Measurements from ENCODE around the gene RNF167.

The RNF167 gene

DNA sequence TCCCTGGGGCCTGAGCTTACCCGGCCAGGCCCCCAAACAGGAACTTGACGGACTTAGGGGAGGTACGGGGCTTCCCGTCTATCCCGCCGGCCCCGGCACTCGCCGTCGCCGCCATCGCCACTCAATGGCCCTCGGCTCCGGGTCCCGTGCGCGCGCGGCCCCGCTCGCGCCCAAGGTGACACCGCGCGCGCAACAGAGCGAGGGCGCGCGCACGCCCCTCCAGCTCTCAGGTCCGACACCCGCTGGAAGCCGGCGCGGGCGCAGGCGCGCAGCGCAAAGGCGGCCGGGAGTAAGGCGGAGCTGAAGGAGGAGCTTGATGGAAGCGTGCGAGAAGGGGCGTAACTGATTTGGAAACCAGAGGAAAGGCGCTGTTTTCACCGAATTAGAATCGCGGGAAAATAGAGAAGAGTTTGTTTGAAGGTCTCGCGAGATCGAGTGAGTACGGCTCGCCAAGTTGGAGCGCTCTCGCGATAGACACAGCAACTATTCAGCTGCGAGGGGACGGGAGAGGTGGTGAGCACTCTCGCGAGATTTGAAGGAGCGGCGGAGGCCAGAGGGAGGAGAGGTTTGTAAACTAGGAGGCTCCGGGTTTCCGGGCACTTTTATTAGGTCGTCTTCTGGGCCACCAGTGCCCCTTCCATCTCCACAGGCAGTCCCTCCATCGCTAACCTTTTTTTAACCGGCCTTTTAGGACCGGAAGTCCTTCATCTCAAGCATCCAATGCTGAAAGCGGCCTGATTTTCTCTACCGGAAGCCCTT lies at the start of gene RNF167, which contains the start of gene SLC25A11:
RNF167 (plus strand) TSS at position 473 of the 759 bp plus-strand sequence. CDS start 642 bp downstream, outside the sequence.
SLC25A11 (minus strand) TSS at position 251 of the 759 bp plus-strand sequence; CDS start at position 115, 136 bp downstream.
- peak; percentile 93 to 99 for DNase-seq

DNA sequence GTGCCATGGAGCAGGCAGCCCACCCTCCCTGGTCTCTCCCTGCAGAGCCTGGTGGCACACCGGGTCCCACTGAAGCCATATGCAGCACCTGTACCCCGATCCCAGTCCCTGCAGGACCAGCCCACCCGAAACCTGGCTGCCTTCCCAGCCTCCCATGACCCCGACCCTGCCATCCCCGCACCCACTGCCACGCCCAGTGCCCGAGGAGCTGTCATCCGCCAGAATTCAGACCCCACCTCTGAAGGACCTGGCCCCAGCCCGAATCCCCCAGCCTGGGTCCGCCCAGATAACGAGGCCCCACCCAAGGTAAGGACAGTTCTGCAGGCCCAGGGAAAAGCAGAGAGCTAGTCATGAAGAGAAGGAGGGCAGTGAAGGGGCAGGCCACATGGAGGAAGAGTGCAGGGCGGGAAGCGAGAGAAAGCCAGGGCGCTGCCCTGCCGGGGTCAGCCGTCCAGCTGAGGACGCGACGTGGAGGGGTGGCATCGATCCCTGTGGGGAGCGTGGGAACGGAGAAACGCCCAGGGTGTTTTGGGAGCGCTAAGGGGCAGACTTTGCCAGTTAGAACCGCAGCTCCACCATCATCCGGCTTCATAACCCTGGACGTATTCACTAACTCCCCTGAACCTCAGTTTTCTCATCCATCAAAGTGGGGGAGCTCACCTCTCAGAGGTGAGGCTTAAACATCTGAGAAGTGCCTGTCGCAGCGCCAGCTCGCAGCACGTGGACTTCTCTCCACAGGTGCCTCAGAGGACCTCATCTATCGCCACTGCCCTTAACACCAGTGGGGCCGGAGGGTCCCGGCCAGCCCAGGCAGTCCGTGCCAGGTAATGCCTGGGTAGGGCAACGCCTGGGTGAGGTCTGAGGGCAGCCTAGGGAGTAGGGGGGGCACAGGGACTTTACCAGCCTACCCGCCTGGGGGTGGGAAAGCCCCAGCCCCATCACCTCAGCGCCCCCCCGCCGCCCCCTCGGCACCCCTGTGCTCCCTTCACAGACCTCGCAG lies 48.4 kb upstream of the RNF167 start:
- no peak for DNase-seq

DNA sequence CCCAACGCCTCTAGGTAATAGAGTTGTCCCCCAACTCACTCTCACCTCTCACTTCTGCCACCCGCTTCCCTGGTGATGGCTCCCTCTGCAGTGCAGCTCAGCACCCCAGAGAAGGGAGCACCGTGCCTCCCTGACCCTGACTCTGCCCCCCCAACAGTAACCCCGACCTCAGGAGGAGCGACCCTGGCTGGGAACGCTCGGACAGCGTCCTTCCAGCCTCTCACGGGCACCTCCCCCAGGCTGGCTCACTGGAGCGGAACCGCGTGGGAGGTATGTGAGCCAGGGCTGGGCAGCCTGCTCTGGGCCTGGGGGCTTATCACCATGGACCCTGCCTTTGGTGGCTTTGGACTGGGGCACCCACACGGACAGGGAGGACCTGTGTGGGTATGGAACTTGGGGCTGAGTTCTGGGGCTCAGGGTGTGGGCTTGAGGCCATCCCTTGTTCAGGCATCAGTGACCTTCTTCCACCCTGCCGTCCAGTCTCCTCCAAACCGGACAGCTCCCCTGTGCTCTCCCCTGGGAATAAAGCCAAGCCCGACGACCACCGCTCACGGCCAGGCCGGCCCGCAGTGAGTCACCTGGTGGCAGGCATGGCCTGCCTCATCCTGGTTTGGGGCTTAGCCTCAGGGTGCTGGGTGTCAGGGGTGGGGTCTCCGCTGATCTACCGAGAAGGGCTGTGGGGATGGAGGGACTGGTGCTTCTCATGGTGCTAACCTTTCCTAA lies 47.4 kb upstream of the RNF167 start:
- no peak for DNase-seq

GRCh38 chr17:4893272-4893671 lies 46.8 kb upstream of the RNF167 start:
- DNase-seq = no peak

DNA sequence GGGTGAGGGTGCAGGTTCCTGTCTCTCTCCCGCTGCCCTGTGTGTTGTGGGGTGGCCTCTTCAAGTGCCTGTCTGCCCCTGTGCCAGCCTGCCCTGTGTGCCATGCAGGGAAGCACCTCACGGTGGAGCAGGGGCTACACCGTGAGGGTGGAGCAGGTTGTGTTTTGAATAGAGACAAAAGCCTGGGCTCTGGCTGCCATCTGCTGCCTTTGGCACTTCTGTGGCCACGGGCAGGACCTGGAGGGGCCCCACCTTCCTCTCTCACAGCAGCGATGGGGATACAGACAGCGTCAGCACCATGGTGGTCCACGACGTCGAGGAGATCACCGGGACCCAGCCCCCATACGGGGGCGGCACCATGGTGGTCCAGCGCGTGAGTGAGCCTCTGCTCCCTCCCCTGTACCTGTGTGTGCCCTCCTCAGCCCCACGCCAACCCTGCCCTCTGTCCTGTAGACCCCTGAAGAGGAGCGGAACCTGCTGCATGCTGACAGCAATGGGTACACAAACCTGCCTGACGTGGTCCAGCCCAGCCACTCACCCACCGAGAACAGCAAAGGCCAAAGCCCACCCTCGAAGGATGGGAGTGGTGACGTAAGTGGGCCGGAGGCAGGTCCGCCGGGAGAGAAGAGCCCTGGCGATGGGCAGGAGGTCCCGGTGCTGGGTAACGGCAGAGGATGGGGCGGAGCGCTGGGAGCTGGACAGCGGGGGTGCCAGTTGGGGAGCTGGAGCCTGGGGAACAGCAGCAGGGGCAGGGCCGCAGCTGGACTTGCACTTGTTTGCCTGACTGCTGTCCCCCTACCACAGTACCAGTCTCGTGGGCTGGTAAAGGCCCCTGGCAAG lies 46.1 kb upstream of the RNF167 start:
- no peak for DNase-seq

- DNase-seq = no peak
Measured at GRCh38 chr17:4895121-4895520, 44.9 kb upstream of the RNF167 start.

- DNase-seq = no peak
Measured at GRCh38 chr17:4895657-4896331, 44.3 kb upstream of the RNF167 start.

- DNase-seq = no peak
Measured at GRCh38 chr17:4896332-4897197, 43.5 kb upstream of the RNF167 start.

DNA sequence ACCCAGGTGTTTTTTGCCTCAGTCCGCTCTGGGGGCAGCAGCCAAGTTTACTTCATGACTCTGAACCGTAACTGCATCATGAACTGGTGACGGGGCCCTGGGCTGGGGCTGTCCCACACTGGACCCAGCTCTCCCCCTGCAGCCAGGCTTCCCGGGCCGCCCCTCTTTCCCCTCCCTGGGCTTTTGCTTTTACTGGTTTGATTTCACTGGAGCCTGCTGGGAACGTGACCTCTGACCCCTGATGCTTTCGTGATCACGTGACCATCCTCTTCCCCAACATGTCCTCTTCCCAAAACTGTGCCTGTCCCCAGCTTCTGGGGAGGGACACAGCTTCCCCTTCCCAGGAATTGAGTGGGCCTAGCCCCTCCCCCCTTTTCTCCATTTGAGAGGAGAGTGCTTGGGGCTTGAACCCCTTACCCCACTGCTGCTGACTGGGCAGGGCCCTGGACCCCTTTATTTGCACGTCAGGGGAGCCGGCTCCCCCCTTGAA lies 42.8 kb upstream of the RNF167 start:
- DNase-seq = no peak

DNA sequence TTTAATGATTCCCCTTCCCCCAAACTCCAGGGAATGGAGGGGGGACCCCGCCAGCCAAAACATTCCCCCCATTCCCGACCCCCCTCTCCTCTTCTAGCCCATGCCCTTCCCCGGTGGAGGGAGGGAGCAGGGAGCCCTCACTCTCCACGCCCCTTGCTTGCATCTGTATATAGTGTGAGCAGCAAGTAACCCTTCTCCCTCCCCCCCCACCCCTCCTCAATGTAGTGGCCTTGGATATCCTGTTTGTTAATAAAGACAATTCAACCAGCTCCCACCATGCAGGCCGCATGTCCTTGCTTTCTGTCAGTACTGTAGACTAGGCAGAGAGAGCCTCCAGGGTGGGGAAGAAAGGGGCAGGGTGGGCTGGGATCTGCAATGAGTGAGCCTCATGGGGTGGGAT lies 42.3 kb upstream of the RNF167 start:
- no peak for DNase-seq

- no peak for DNase-seq
Measured at GRCh38 chr17:4898351-4898750, 41.7 kb upstream of the RNF167 start.

DNA sequence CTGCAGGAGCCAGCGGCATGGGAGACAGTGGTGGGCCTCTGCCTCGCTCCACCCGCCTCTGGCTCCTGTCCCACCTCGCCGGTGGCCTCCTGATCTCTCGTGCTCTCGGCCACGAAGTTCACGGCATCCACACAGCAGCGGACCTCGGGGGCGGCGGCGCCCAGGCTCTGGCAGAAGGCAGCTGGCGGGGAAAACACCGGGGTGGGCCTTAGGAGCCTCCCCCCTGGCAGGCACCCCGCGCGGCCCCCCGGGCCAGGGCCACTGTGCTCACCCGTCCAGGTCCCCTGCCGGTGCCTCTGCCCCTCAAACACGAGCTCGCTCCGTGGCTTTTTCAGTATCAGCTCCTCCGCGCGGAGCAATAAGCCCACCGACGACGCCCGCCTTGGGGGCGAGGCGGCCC lies 41.1 kb upstream of the RNF167 start:
- no peak for DNase-seq

- DNase-seq = no peak
Measured at GRCh38 chr17:4899341-4900230, 40.5 kb upstream of the RNF167 start, which contains the start of gene C17orf107. C17orf107 (plus strand) TSS chr17:4899536; CDS start chr17:4899763, 227 bp downstream.

GRCh38 chr17:4900231-4901107 lies 39.6 kb upstream of the RNF167 start:
- DNase-seq = no peak

DNA sequence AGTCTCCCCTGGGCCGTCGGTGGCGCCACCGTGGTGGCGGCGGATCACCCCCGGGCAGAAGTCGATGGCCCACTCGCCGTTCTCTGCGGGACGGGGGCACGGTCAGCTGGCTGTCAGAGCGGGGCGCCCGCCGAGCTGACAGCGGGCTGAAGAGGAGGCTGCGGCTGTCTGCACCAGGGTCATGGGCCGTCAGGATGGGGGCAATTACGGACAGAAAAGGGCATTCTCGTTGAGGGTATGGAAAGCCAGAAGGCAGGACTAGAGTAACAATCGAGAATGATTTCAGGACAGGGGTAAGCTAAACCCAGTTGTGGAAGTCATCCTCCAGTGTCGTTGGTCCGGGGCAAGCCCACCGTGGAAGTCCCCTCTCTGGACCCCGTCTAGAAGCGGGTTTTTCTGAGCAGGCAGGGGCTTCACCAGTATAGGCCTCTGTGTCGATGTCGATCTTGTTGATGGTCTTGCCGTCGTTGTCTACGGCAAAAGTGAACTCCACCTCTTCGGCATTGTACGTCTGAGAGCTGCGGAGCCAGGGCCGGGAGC lies 38.9 kb upstream of the RNF167 start:
- no peak for DNase-seq

- DNase-seq = no peak
Measured at GRCh38 chr17:4901648-4902344, 38.3 kb upstream of the RNF167 start.

- DNase-seq = no peak
Measured at GRCh38 chr17:4902540-4902939, 37.5 kb upstream of the RNF167 start.

Measured in hippocampal formation (tissue), 2 donors.